IMR-90 (cell line): ENCODE results near the gene TRAPPC12. TPM values are rescaled to one million over a fixed set of nuclear protein-coding genes. Genes with fewer than 3 reads are reported as not detected.

Source experiments
- ATAC-seq: fragments of 200-7000 bp; cut with Tn5 transposase; 2 replicates; pipeline ENCODE4 v1.9.1; 2020; ENCODE audit warnings: low read depth, mild to moderate bottlenecking, moderate library complexity
- BruUV-seq: library from RNA; stranded (reverse); fragments of 400-500 nt; replicated peaks from 2 replicates; lab custom pipeline; 2021; lab: Mats Ljungman, UMichigan
- CTCF ChIA-PET: fragments of 300-600 bp; formaldehyde crosslinking; extraction: SDS; loops from one replicate; lab custom pipeline; 2021; ENCODE audit warnings: antibody characterized with exemption; lab: Yijun Ruan, JAX
- POLR2A ChIA-PET: fragments of 300-600 bp; sonication (Branson Sonifier 250); formaldehyde crosslinking; loops from one replicate; lab custom pipeline; 2022; ENCODE audit warnings: antibody characterized with exemption; ENCODE audit not compliant: unreplicated experiment; lab: Charles Lee
- DNase-seq: peaks from one replicate; pipeline ENCODE4 v3.0.0; 2013
- H2AFZ ChIP-seq: replicated peaks from 2 replicates; pipeline ENCODE3; 2013; ENCODE audit warnings: low read length, mild to moderate bottlenecking; ENCODE audit not compliant: poor library complexity
- H2AK5ac ChIP-seq: 2 replicates; pipeline ENCODE4 v1.6.1; 2013; ENCODE audit warnings: low read depth, low read length, inconsistent platforms
- H2AK9ac ChIP-seq: replicated peaks from 2 replicates; pipeline ENCODE3; 2013; ENCODE audit warnings: mild to moderate bottlenecking, low read depth, low read length, moderate library complexity; ENCODE audit not compliant: poor library complexity
- H2BK120ac ChIP-seq: 2 replicates; pipeline ENCODE4 v1.6.1; 2013; ENCODE audit warnings: low read depth, low read length, inconsistent platforms
- H2BK15ac ChIP-seq: 3 replicates; pipeline ENCODE4 v1.6.1; 2013; ENCODE audit warnings: low read depth, low read length, inconsistent platforms
- H2BK20ac ChIP-seq: 2 replicates; pipeline ENCODE4 v1.6.1; 2013; ENCODE audit warnings: low read depth, mild to moderate bottlenecking, inconsistent platforms, low read length, moderate library complexity
- H2BK5ac ChIP-seq: 2 replicates; pipeline ENCODE4 v1.6.1; 2013; ENCODE audit warnings: mild to moderate bottlenecking, low read depth, low read length, inconsistent platforms; ENCODE audit not compliant: poor library complexity, severe bottlenecking
- H3K14ac ChIP-seq: replicated peaks from 2 replicates; pipeline ENCODE4 v1.6.1; 2013; ENCODE audit warnings: low read depth, low read length, inconsistent platforms
- H3K18ac ChIP-seq: 2 replicates; pipeline ENCODE4 v1.6.1; 2013; ENCODE audit warnings: low read depth, low read length, control low read depth
- H3K23ac ChIP-seq: 2 replicates; pipeline ENCODE4 v1.6.1; 2013; ENCODE audit warnings: low read depth, low read length, inconsistent platforms
- H3K27ac ChIP-seq: 2 replicates; pipeline ENCODE4 v1.5.1; 2013; ENCODE audit warnings: mild to moderate bottlenecking, control low read depth, low read length; ENCODE audit not compliant: insufficient read depth
- H3K27me3 ChIP-seq: 2 replicates; pipeline ENCODE4 v1.6.1; 2013; ENCODE audit warnings: low read length; ENCODE audit not compliant: control insufficient read depth, insufficient read depth
- H3K36me3 ChIP-seq: 2 replicates; pipeline ENCODE4 v1.6.1; 2013; ENCODE audit warnings: low read length, mixed read lengths; ENCODE audit not compliant: control insufficient read depth, insufficient read depth
- H3K4ac ChIP-seq: 2 replicates; pipeline ENCODE4 v1.6.1; 2013; ENCODE audit warnings: low read depth, low read length, inconsistent platforms
- H3K4me1 ChIP-seq: 2 replicates; pipeline ENCODE4 v1.6.1; 2013; ENCODE audit warnings: low read length, mixed read lengths; ENCODE audit not compliant: control insufficient read depth, insufficient read depth
- H3K4me2 ChIP-seq: 2 replicates; pipeline ENCODE4 v1.6.1; 2013; ENCODE audit warnings: low read depth, mild to moderate bottlenecking, control low read depth, low read length, moderate library complexity
- H3K4me3 ChIP-seq: 2 replicates; pipeline ENCODE4 v1.5.1; 2013; ENCODE audit warnings: low read depth, mild to moderate bottlenecking, control low read depth, low read length, moderate library complexity; ENCODE audit not compliant: insufficient read depth
- H3K56ac ChIP-seq: 2 replicates; pipeline ENCODE4 v1.6.1; 2013; ENCODE audit warnings: low read length, inconsistent platforms; ENCODE audit not compliant: insufficient read depth; ENCODE audit errors: extremely low read depth
- H3K79me1 ChIP-seq, 2 experiments: 2 replicates each; pipeline ENCODE4 v1.6.1; 2013; ENCODE audit warnings: low read length in 2 of 2, inconsistent platforms in 1 of 2, low read depth in 1 of 2
- H3K9ac ChIP-seq: 2 replicates; pipeline ENCODE4 v1.6.1; 2013; ENCODE audit warnings: low read depth, low read length, control low read depth
- H3K9me1 ChIP-seq: 2 replicates; pipeline ENCODE4 v1.6.1; 2013; ENCODE audit warnings: low read length, inconsistent platforms; ENCODE audit not compliant: insufficient read depth
- H3K9me3 ChIP-seq: 2 replicates; pipeline ENCODE4 v1.6.1; 2013; ENCODE audit warnings: low read length; ENCODE audit not compliant: control insufficient read depth, insufficient read depth
- H4K20me1 ChIP-seq: 2 replicates; pipeline ENCODE4 v1.6.1; 2013; ENCODE audit warnings: low read length, inconsistent platforms; ENCODE audit not compliant: insufficient read depth
- H4K5ac ChIP-seq: 2 replicates; pipeline ENCODE4 v1.6.1; 2013; ENCODE audit warnings: mild to moderate bottlenecking, low read depth, low read length, control low read depth
- H4K8ac ChIP-seq, 2 experiments: 2 replicates each; pipeline ENCODE4 v1.6.1; 2013; ENCODE audit warnings: low read depth in 2 of 2, low read length in 2 of 2, control low read depth in 1 of 2, inconsistent platforms in 1 of 2
- H4K91ac ChIP-seq: 2 replicates; pipeline ENCODE4 v1.6.1; 2013; ENCODE audit warnings: low read depth, low read length, inconsistent platforms; ENCODE audit not compliant: insufficient read depth
- ELK1 ChIP-seq: fragments of 150-350 bp; IDR thresholded peaks from 2 replicates; pipeline ENCODE4 v1.6.1; 2016; ENCODE audit warnings: low read depth, mild to moderate bottlenecking, low read length, moderate library complexity, borderline replicate concordance
- SMC3 ChIP-seq: fragments of 150-350 bp; IDR thresholded peaks from 2 replicates; pipeline ENCODE4 v1.6.1; 2016; ENCODE audit warnings: low read depth, mild to moderate bottlenecking, antibody characterized with exemption, low read length, moderate library complexity
- WGBS, 2 experiments: methylation state at CpG; one replicate each; pipeline versions ENCODE4 v1.1.5 to v1.1.7; 2013; ENCODE audit warnings: missing lambda C conversion rate in 2 of 2; ENCODE audit not compliant: insufficient read length in 1 of 2; ENCODE audit errors: extremely low coverage in 2 of 2; 5-methylcytosine and 5-hydroxymethylcytosine counted together
- dilution Hi-C: fragments of 300-500 bp; cut with HindIII; formaldehyde crosslinking; loops from one replicate; pipeline ENCODE4 v1.14.3; 2018; ENCODE audit warnings: low sequenced_read_pairs; ENCODE audit not compliant: unreplicated experiment
- in situ Hi-C: fragments of 300-500 bp; cut with MboI; formaldehyde crosslinking; loops from 3 replicates; pipeline ENCODE4 v1.14.3; 2019; ENCODE audit warnings: low sequenced_read_pairs, inconsistent platforms, mixed read lengths
- intact Hi-C: fragments of 100-400 bp; cut with micrococcal nuclease; formaldehyde crosslinking; loops from 2 replicates; pipeline ENCODE4 v1.10.0; 2022
- polyA plus RNA-seq, 3 experiments: library from polyadenylated mRNA; depleted of rRNA; stranded (reverse); fragments of >200 nt; gene quantifications; 2 replicates each; pipeline ENCODE4 v1.2.3, GENCODE V29; 2012; ENCODE audit warnings: low replicate concordance in 1 of 3
- total RNA-seq: library from RNA; depleted of rRNA; stranded (reverse); fragments of >200 nt; gene quantifications from 2 replicates; pipeline ENCODE4 v1.2.3, GENCODE V29; 2012

TRAPPC12 gene
- total and polyA plus RNA-seq, 2 of the 4 experiments (the other 2 are of a cell fraction), result 25.8 to 69.9 TPM

- Histone ChIP-seq H4K5ac (peak overlapping the region; percentile 25), H3K27me3 (no peaks in the 10 kb centered on the region), H3K4me1 (peaks cover 8% of the 10 kb centered on the region), H3K4me2 (peak overlapping the region; percentile 81), H4K20me1 (no peaks in the 10 kb centered on the region), H3K56ac (no peak overlapping the region), H2AK5ac (no peak overlapping the region), H2AK9ac (no peak overlapping the region), H2BK20ac (no peak overlapping the region), H3K27ac (no peak overlapping the region), H2AFZ (no peak overlapping the region), H3K4me3 (peak overlapping the region; percentile 82), H3K9ac (peak overlapping the region; percentile 24; the same call in 1 of the 2 replicates), H3K9me1 (peaks cover 2% of the 10 kb centered on the region; the same call in 1 of the 2 replicates), H3K79me1 (peaks cover 24 to 42% of the 10 kb centered on the region in 2 experiments), H3K9me3 (no peaks in the 10 kb centered on the region), H2BK15ac (no peak overlapping the region), H3K36me3 (no peaks in the 10 kb centered on the region; the same call in 1 of the 2 replicates), H3K23ac (no peak overlapping the region), H2BK5ac (no peak overlapping the region), H4K8ac (peak overlapping the region; percentile 85 to 91), H4K91ac (peak overlapping the region; percentile 17; the same call in 1 of the 2 replicates), H3K18ac (no peak overlapping the region), H3K14ac (no peak overlapping the region), H3K4ac (peak overlapping the region; percentile 9; the same call in 1 of the 2 replicates), H2BK120ac (no peak overlapping the region)
- DNase-seq (no peak), ATAC-seq (no peak)
- ChIA-PET POLR2A (no interaction called here), CTCF (interaction anchor here (1.5 kb wide), 1 partner anchor 12 kb away, joined by 5 read pairs; no protein-coding TSS in a partner anchor)
- BruUV-seq, result no TSS peak
- 40% methylated on average over 1 of the region's 6 CpGs; no CpG with 5 or more reads in 1 of the 2 experiments for WGBS, 2 experiments
- TF ChIP-seq SMC3 (no peak), ELK1 (no peak)
- intact Hi-C loops, result no loop called here
- in situ Hi-C loops, result no loop called here
- dilution Hi-C loops, result no loop called here
Observed at GRCh38 chr2:3376821-3377220, 2.7 kb upstream of the TRAPPC12 start.
